Suprapubic skin (tissue), 3 donors: ENCODE measurements around the gene SLC2A1.

Experiments
- EP300 ChIP-seq: sonication (generic); formaldehyde crosslinking; IDR thresholded peaks from one replicate; pipeline ENCODE4 v1.6.1; 2017; ENCODE audit warnings: antibody characterized with exemption
- POLR2A ChIP-seq, 2 donors: fragments of 450-650 bp; IDR thresholded peaks; one replicate each; pipeline ENCODE4 v1.6.1; 2017; ENCODE audit warnings: antibody characterized with exemption in 2 of 2, mild to moderate bottlenecking in 2 of 2, moderate library complexity in 2 of 2
- TF ChIP-seq, protein P1 (sequence below), 2 donors: fragments of 200-600 bp in 1 of 2; fragments of 450-650 bp in 1 of 2; sonication (generic) in 1 of 2; IDR thresholded peaks; one replicate each; pipeline ENCODE4 v1.5.1; 2016 to 2019; ENCODE audit warnings: antibody characterized with exemption in 2 of 2, mild to moderate bottlenecking in 1 of 2, moderate library complexity in 1 of 2

GRCh38 chr1:42973286-42973685 is 14.6 kb upstream of the SLC2A1 start:
- TF ChIP-seq, protein P1, sequence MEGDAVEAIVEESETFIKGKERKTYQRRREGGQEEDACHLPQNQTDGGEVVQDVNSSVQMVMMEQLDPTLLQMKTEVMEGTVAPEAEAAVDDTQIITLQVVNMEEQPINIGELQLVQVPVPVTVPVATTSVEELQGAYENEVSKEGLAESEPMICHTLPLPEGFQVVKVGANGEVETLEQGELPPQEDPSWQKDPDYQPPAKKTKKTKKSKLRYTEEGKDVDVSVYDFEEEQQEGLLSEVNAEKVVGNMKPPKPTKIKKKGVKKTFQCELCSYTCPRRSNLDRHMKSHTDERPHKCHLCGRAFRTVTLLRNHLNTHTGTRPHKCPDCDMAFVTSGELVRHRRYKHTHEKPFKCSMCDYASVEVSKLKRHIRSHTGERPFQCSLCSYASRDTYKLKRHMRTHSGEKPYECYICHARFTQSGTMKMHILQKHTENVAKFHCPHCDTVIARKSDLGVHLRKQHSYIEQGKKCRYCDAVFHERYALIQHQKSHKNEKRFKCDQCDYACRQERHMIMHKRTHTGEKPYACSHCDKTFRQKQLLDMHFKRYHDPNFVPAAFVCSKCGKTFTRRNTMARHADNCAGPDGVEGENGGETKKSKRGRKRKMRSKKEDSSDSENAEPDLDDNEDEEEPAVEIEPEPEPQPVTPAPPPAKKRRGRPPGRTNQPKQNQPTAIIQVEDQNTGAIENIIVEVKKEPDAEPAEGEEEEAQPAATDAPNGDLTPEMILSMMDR (IDR thresholded peaks at IDR 0.05), result no peak
- no peak for TF ChIP-seq POLR2A (IDR thresholded peaks at IDR 0.05)
- TF ChIP-seq EP300, result no peak
